GM12892 (cell line): Measurements from ENCODE around the gene WWOX.

Experiments used
- POLR2A ChIP-seq: IDR thresholded peaks from 2 replicates; pipeline ENCODE4 v1.6.1; 2011; ENCODE audit warnings: low read depth, low read length, control low read depth
- POLR2AphosphoS5 ChIP-seq: IDR thresholded peaks from 2 replicates; pipeline ENCODE4 v1.6.1; 2011; ENCODE audit warnings: low read depth, low read length, control low read depth

DNA sequence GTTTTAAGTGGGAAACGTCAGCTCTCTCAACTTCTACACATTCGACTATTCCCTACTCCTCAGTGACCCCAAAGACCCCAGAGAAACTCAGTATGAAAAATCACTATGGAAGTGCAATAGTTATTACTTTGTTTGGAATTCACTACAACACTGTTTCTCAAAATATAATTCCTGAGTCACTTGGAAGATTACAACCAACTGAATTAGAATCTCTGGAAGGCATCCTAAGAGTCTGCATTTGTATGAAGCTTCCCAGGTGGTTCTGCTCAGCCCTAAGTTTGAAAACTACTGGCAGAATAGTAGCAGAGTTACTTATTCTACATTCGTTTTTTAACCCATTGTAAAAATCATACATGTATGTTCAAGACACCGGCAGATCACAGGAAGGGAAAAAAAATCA lies 975.5 kb downstream of the WWOX start:
- TF ChIP-seq POLR2AphosphoS5, result no peak
- no peak for TF ChIP-seq POLR2A
